Right lobe of liver (tissue), 4 donors: Measurements from ENCODE around the gene SLFN5.

ENCODE experiments used
- CTCF ChIP-seq, 4 donors: fragments of 200-600 bp in 3 of 4; fragments of 450-650 bp in 1 of 4; IDR thresholded peaks; one replicate each; pipeline versions ENCODE4 v1.5.1 to v1.8.0; 2016 to 2022; ENCODE audit warnings: antibody characterized with exemption in 4 of 4, mild to moderate bottlenecking in 2 of 4
- POLR2A ChIP-seq: fragments of 450-650 bp; IDR thresholded peaks from one replicate; pipeline ENCODE4 v1.6.1; 2017; ENCODE audit warnings: antibody characterized with exemption, mild to moderate bottlenecking
- donor health status: DM: no; HTN: no; CAD: no.
- donor health status: DM: no; HTN: no; CAD: no.
- donor health status: DM: no; HTN: yes; CAD: no.

- TF ChIP-seq CTCF (IDR thresholded peaks at IDR 0.05) (no peak), POLR2A (no peak)
Measured at GRCh38 chr17:35286120-35286781, 43.4 kb downstream of the SLFN5 start.
